Esophagus muscularis mucosa (tissue), 4 donors: Measurements from ENCODE around the gene XXYLT1. TPM values are rescaled to one million over a fixed set of nuclear protein-coding genes. Genes with fewer than 3 reads are reported as not detected.
A peak's percentile ranks its signal among the peaks of the same experiment; 100 is the strongest.
"Not testable (repeated sequence)": the region's sequence is repeated elsewhere in the genome, so short reads cannot be mapped to it uniquely, and the experiment has no call there.

ENCODE experiments used
- DNase-seq: peaks from one replicate; pipeline ENCODE4 v3.0.0-alpha.2; 2017; ENCODE audit errors: extremely low spot score
- H3K27ac ChIP-seq, 4 donors: fragments of 200-600 bp; sonication (generic); replicated peaks in 1 of 4; 1 replicate in 3 of 4; 2 replicates in 1 of 4; pipeline ENCODE4 v1.5.1; 2016 to 2019; ENCODE audit warnings: mild to moderate bottlenecking in 1 of 4
- H3K27me3 ChIP-seq, 4 donors: fragments of 200-600 bp; sonication (generic); one replicate each; pipeline versions ENCODE4 v1.5.1 to v1.6.0; 2016 to 2019
- H3K36me3 ChIP-seq, 4 donors: fragments of 200-600 bp; sonication (generic); one replicate each; pipeline ENCODE4 v1.5.1; 2016 to 2019
- H3K4me1 ChIP-seq, 4 donors: fragments of 200-600 bp; sonication (generic); one replicate each; pipeline ENCODE4 v1.5.1; 2016 to 2019
- H3K4me3 ChIP-seq, 4 donors: fragments of 200-600 bp; sonication (generic); 1 replicate in 2 of 4; 2 replicates in 2 of 4; pipeline ENCODE4 v1.5.1; 2016 to 2019; ENCODE audit warnings: mild to moderate bottlenecking in 4 of 4, moderate library complexity in 1 of 4
- H3K9me3 ChIP-seq, 4 donors: fragments of 200-600 bp; sonication (generic); 1 replicate in 3 of 4; 2 replicates in 1 of 4; pipeline ENCODE4 v1.5.1; 2016 to 2019
- CTCF ChIP-seq, 3 experiments: fragments of 200-600 bp in 2 of 3; fragments of 450-650 bp in 1 of 3; sonication (generic) in 2 of 3; IDR thresholded peaks; one replicate each; pipeline ENCODE4 v1.5.1; 2017 to 2019; ENCODE audit warnings: antibody characterized with exemption in 3 of 3, mild to moderate bottlenecking in 2 of 3, moderate library complexity in 1 of 3
- EP300 ChIP-seq: sonication (generic); formaldehyde crosslinking; IDR thresholded peaks from one replicate; pipeline ENCODE4 v1.6.1; 2017; ENCODE audit warnings: antibody characterized with exemption
- POLR2A ChIP-seq: fragments of 450-650 bp; IDR thresholded peaks from one replicate; pipeline ENCODE4 v1.6.1; 2017; ENCODE audit warnings: antibody characterized with exemption, moderate library complexity, mild to moderate bottlenecking, low read depth
- POLR2AphosphoS5 ChIP-seq, 2 donors: sonication (generic); formaldehyde crosslinking; IDR thresholded peaks; one replicate each; pipeline ENCODE4 v1.6.1; 2017; ENCODE audit warnings: antibody characterized with exemption in 2 of 2
- WGBS: methylation state at CpG from one replicate; pipeline ENCODE4 v1.1.5; 2018; 5-methylcytosine and 5-hydroxymethylcytosine counted together
- intact Hi-C: fragments of 100-400 bp; cut with DNase I; formaldehyde crosslinking; loops from one replicate; pipeline ENCODE4 v1.15.1; 2023
- total RNA-seq, 4 donors: library from RNA; depleted of rRNA; stranded (reverse); fragments of >200 nt; gene quantifications; one replicate each; pipeline versions ENCODE4 v1.1.0 to v1.2.1, GENCODE V29; 2016

Gene XXYLT1
- total RNA-seq, 4 donors from 2014 or later = 8.8 to 18.5 (median 13.9) TPM

- peaks cover 0 to 4% (median 0%) of the 10 kb centered on the region in 4 donors for H3K9me3 ChIP-seq
- no peak overlapping the region for H3K4me3 ChIP-seq
- H3K36me3 ChIP-seq = no peaks in the 10 kb centered on the region
- peak; percentile 53 for DNase-seq
- H3K27me3 ChIP-seq = no peaks in the 10 kb centered on the region
- H3K4me1 ChIP-seq = peaks cover 20 to 40% (median 35%) of the 10 kb centered on the region in 4 donors
- TF ChIP-seq EP300 (no peak), POLR2A (no peak), POLR2AphosphoS5 (IDR thresholded peaks at IDR 0.05) (no peak), CTCF (IDR thresholded peaks at IDR 0.05) (no peak)
- 100% methylated on average over 5 of the region's 5 CpGs for WGBS
- intact Hi-C loops = no loop called here
- peak overlapping the region in 1 of 4 donors; percentile 2 for H3K27ac ChIP-seq
These were observed 34.7 kb downstream of the XXYLT1 start for GRCh38 chr3:195236076-195236798.

- WGBS = 100% methylated on average over 1 of the region's 1 CpG
- H3K27me3 ChIP-seq = no peaks in the 10 kb centered on the region
- DNase-seq = no peak
- H3K36me3 ChIP-seq = peaks cover 0 to 11% (median 3%) of the 10 kb centered on the region in 4 donors
- H3K27ac ChIP-seq = no peak overlapping the region
- H3K4me1 ChIP-seq = peaks cover 0 to 6% (median 0%) of the 10 kb centered on the region in 4 donors
- intact Hi-C loops = no loop called here
- H3K4me3 ChIP-seq = no peak overlapping the region
- no peaks in the 10 kb centered on the region for H3K9me3 ChIP-seq
- TF ChIP-seq POLR2A = no peak
- TF ChIP-seq CTCF (IDR thresholded peaks at IDR 0.05) = no peak
- TF ChIP-seq POLR2AphosphoS5 (IDR thresholded peaks at IDR 0.05) = no peak
- no peak for TF ChIP-seq EP300
These were observed 40.7 kb downstream of the XXYLT1 start for GRCh38 chr3:195230244-195230643.

- H3K9me3 ChIP-seq, H3K27ac ChIP-seq, H3K4me3 ChIP-seq, H3K27me3 ChIP-seq, DNase-seq, intact Hi-C loops: not testable (repeated sequence)
- peaks cover 5 to 13% (median 9%) of the 10 kb centered on the region in 4 donors for H3K4me1 ChIP-seq
- peaks cover 0 to 11% (median 3%) of the 10 kb centered on the region in 4 donors for H3K36me3 ChIP-seq
- WGBS = 96% methylated on average over 5 of the region's 5 CpGs
These were observed 42.1 kb downstream of the XXYLT1 start for GRCh38 chr3:195228886-195229285.

- Histone ChIP-seq H3K4me1 (peaks cover 15 to 23% (median 19%) of the 10 kb centered on the region in 4 donors), H3K9me3 (no peaks in the 10 kb centered on the region), H3K36me3 (peaks cover 0 to 11% (median 3%) of the 10 kb centered on the region in 4 donors), H3K27me3 (no peaks in the 10 kb centered on the region), H3K4me3 (no peak overlapping the region), H3K27ac (no peak overlapping the region)
- TF ChIP-seq POLR2AphosphoS5 (IDR thresholded peaks at IDR 0.05) = no peak
- TF ChIP-seq POLR2A = no peak
- TF ChIP-seq EP300 = no peak
- TF ChIP-seq CTCF (IDR thresholded peaks at IDR 0.05) = no peak
- WGBS = 98% methylated on average over 5 of the region's 6 CpGs
- DNase-seq = no peak
- intact Hi-C loops = no loop called here
These were observed 43.1 kb downstream of the XXYLT1 start for GRCh38 chr3:195227871-195228270.

GRCh38 chr3:195226900-195227447 is 44.0 kb downstream of the XXYLT1 start:
- no peak overlapping the region for H3K27ac ChIP-seq
- DNase-seq = peak; percentile 62
- H3K4me1 ChIP-seq = peaks cover 23 to 32% (median 28%) of the 10 kb centered on the region in 4 donors
- intact Hi-C loops = no loop called here
- no peak overlapping the region for H3K4me3 ChIP-seq
- H3K27me3 ChIP-seq = no peaks in the 10 kb centered on the region
- TF ChIP-seq POLR2AphosphoS5 (IDR thresholded peaks at IDR 0.05) (no peak), CTCF (IDR thresholded peaks at IDR 0.05) (peak in 1 of 3 experiments; percentile 29), POLR2A (no peak), EP300 (no peak)
- 70% methylated on average over 9 of the region's 9 CpGs for WGBS
- no peaks in the 10 kb centered on the region for H3K9me3 ChIP-seq
- peaks cover 0 to 11% (median 3%) of the 10 kb centered on the region in 4 donors for H3K36me3 ChIP-seq
